ENCODE data around the gene TEX264. TPM values are rescaled to one million over a fixed set of nuclear protein-coding genes. Genes with fewer than 3 reads are reported as not detected.

TEX264 gene
- total RNA-seq, 2 experiments from 2014 or later = 49.3 to 49.8 TPM

- peaks cover 30% of the 10 kb centered on the region for H3K36me3 Mint-ChIP-seq
- H3K9me3 Mint-ChIP-seq = no peaks in the 10 kb centered on the region
- H3K4me3 Mint-ChIP-seq = no peak overlapping the region
- H3K4me1 Mint-ChIP-seq = peaks cover 58% of the 10 kb centered on the region
- POLR2A ChIA-PET = interaction anchor here (3.6 to 4.4 kb wide), 2 partner anchors 8 to 179 kb away, joined by 74 to 80 read pairs; partner anchors contain the start of genes DCAF1 and TEX264
- DNase-seq = no peak
- H3K27ac Mint-ChIP-seq = peak overlapping the region; percentile 65
- no peak for ATAC-seq (ENCODE audit: low read depth)
- no peaks in the 10 kb centered on the region for H3K27me3 Mint-ChIP-seq
Measured at GRCh38 chr3:51679318-51679717, 8.3 kb downstream of the TEX264 start.

GRCh38 chr3:51679777-51680176 lies 8.7 kb downstream of the TEX264 start:
- Mint-ChIP-seq H3K9me3 (no peaks in the 10 kb centered on the region), H3K36me3 (peaks cover 30% of the 10 kb centered on the region), H3K27me3 (no peaks in the 10 kb centered on the region), H3K4me1 (peaks cover 61% of the 10 kb centered on the region), H3K4me3 (no peak overlapping the region), H3K27ac (peak overlapping the region; percentile 65)
- no peak for ATAC-seq (ENCODE audit: low read depth)
- POLR2A ChIA-PET = interaction anchor here (3.6 to 4.4 kb wide), 2 partner anchors 8 to 179 kb away, joined by 74 to 80 read pairs; partner anchors contain the start of genes DCAF1 and TEX264
- no peak for DNase-seq

- Mint-ChIP-seq H3K9me3 (no peaks in the 10 kb centered on the region), H3K4me3 (no peak overlapping the region), H3K36me3 (peaks cover 30% of the 10 kb centered on the region), H3K4me1 (peaks cover 61% of the 10 kb centered on the region), H3K27me3 (no peaks in the 10 kb centered on the region), H3K27ac (peak overlapping the region; percentile 84)
- ATAC-seq (ENCODE audit: low read depth) = no peak
- POLR2A ChIA-PET = interaction anchor here (1.1 to 4.4 kb wide), 4 partner anchors 9 to 180 kb away, joined by 3 to 80 read pairs (median 40); partner anchors contain the start of genes DCAF1 and TEX264
- no peak for DNase-seq
Measured at GRCh38 chr3:51680196-51680595, 9.1 kb downstream of the TEX264 start.

GRCh38 chr3:51680663-51681230 lies 9.7 kb downstream of the TEX264 start:
- POLR2A ChIA-PET = interaction anchor here (0.7 to 4.4 kb wide), 9 partner anchors 9 to 295 kb away, joined by 3 to 80 read pairs (median 5); partner anchors contain the start of genes DCAF1 and TEX264
- peak overlapping the region; percentile 74 for H3K4me3 Mint-ChIP-seq

GRCh38 chr3:51681453-51681852 lies 10.4 kb downstream of the TEX264 start:
- Mint-ChIP-seq H3K9me3 (no peaks in the 10 kb centered on the region), H3K4me3 (peak overlapping the region; percentile 74), H3K27ac (peak overlapping the region; percentile 84), H3K27me3 (no peaks in the 10 kb centered on the region), H3K36me3 (peaks cover 31% of the 10 kb centered on the region), H3K4me1 (peaks cover 61% of the 10 kb centered on the region)
- POLR2A ChIA-PET = interaction anchor here (0.7 to 4.4 kb wide), 9 partner anchors 10 to 296 kb away, joined by 3 to 80 read pairs (median 5); partner anchors contain the start of genes DCAF1 and TEX264
- peak; percentile 44 for ATAC-seq (ENCODE audit: low read depth)
- peak; percentile 67 for DNase-seq

More at GRCh38 chr3:51680663-51681230, 9.7 kb downstream of the TEX264 start:
- no peaks in the 10 kb centered on the region for H3K9me3 Mint-ChIP-seq
- H3K27me3 Mint-ChIP-seq = no peaks in the 10 kb centered on the region
- no peak for DNase-seq
- H3K36me3 Mint-ChIP-seq = peaks cover 30% of the 10 kb centered on the region
- no peak for ATAC-seq (ENCODE audit: low read depth)
- H3K4me1 Mint-ChIP-seq = peaks cover 61% of the 10 kb centered on the region
- peak overlapping the region; percentile 84 for H3K27ac Mint-ChIP-seq

GRCh38 chr3:51682079-51682478 lies 11.0 kb downstream of the TEX264 start:
- Mint-ChIP-seq H3K36me3 (peaks cover 32% of the 10 kb centered on the region), H3K27me3 (no peaks in the 10 kb centered on the region), H3K4me3 (peak overlapping the region; percentile 74), H3K27ac (peak overlapping the region; percentile 84), H3K4me1 (peaks cover 65% of the 10 kb centered on the region), H3K9me3 (no peaks in the 10 kb centered on the region)
- DNase-seq (peak; percentile 59), ATAC-seq (ENCODE audit: low read depth) (peak; percentile 75)
- POLR2A ChIA-PET = interaction anchor here (1.1 to 4.4 kb wide), 5 partner anchors 10 to 296 kb away, joined by 3 to 80 read pairs (median 5); partner anchors contain the start of genes DCAF1 and TEX264

GRCh38 chr3:51682526-51682925 lies 11.5 kb downstream of the TEX264 start:
- peak overlapping the region; percentile 84 for H3K27ac Mint-ChIP-seq
- DNase-seq = no peak
- H3K36me3 Mint-ChIP-seq = peaks cover 35% of the 10 kb centered on the region
- ATAC-seq (ENCODE audit: low read depth) = no peak
- peak overlapping the region; percentile 74 for H3K4me3 Mint-ChIP-seq
- H3K9me3 Mint-ChIP-seq = no peaks in the 10 kb centered on the region
- H3K27me3 Mint-ChIP-seq = no peaks in the 10 kb centered on the region
- POLR2A ChIA-PET = interaction anchor here (1.5 to 4.4 kb wide), 3 partner anchors 11 to 297 kb away, joined by 5 to 80 read pairs (median 74); partner anchors contain the start of genes DCAF1 and TEX264
- H3K4me1 Mint-ChIP-seq = peaks cover 68% of the 10 kb centered on the region

- H3K27me3 Mint-ChIP-seq = no peaks in the 10 kb centered on the region
- no peak overlapping the region for H3K27ac Mint-ChIP-seq
- POLR2A ChIA-PET = interaction anchor here (0.6 to 1.4 kb wide), 4 partner anchors 8 to 294 kb away, joined by 4 to 6 read pairs (median 5); partner anchors contain the start of gene DCAF1
- H3K4me1 Mint-ChIP-seq = peaks cover 68% of the 10 kb centered on the region
- peaks cover 30% of the 10 kb centered on the region for H3K36me3 Mint-ChIP-seq
- no peak for DNase-seq
- no peak overlapping the region for H3K4me3 Mint-ChIP-seq
- no peaks in the 10 kb centered on the region for H3K9me3 Mint-ChIP-seq
- ATAC-seq (ENCODE audit: low read depth) = no peak
Measured at GRCh38 chr3:51683566-51683965, 12.5 kb downstream of the TEX264 start.

GRCh38 chr3:51684971-51685751 lies 14.1 kb downstream of the TEX264 start:
- Mint-ChIP-seq H3K27ac (peak overlapping the region; percentile 90), H3K9me3 (no peaks in the 10 kb centered on the region), H3K27me3 (no peaks in the 10 kb centered on the region), H3K36me3 (peaks cover 37% of the 10 kb centered on the region), H3K4me3 (peak overlapping the region; percentile 72), H3K4me1 (peaks cover 64% of the 10 kb centered on the region)
- ATAC-seq (ENCODE audit: low read depth) (no peak), DNase-seq (no peak)
- POLR2A ChIA-PET = interaction anchor here (0.6 to 2.1 kb wide), 5 partner anchors 15 to 300 kb away, joined by 4 to 17 read pairs (median 6); partner anchors contain the start of genes DCAF1 and MANF

- no peaks in the 10 kb centered on the region for H3K27me3 Mint-ChIP-seq
- peak overlapping the region; percentile 90 for H3K27ac Mint-ChIP-seq
- H3K36me3 Mint-ChIP-seq = peaks cover 35% of the 10 kb centered on the region
- ATAC-seq (ENCODE audit: low read depth) (no peak), DNase-seq (no peak)
- no peaks in the 10 kb centered on the region for H3K9me3 Mint-ChIP-seq
- peaks cover 59% of the 10 kb centered on the region for H3K4me1 Mint-ChIP-seq
- POLR2A ChIA-PET = interaction anchor here (0.6 to 2.1 kb wide), 9 partner anchors 9 to 301 kb away, joined by 3 to 17 read pairs (median 4); partner anchors contain the start of genes DCAF1 and MANF
- H3K4me3 Mint-ChIP-seq = peak overlapping the region; percentile 72
Measured at GRCh38 chr3:51686056-51686455, 15.0 kb downstream of the TEX264 start.

- Mint-ChIP-seq H3K4me1 (peaks cover 52% of the 10 kb centered on the region), H3K4me3 (peak overlapping the region; percentile 72), H3K36me3 (peaks cover 35% of the 10 kb centered on the region), H3K27me3 (no peaks in the 10 kb centered on the region), H3K9me3 (no peaks in the 10 kb centered on the region), H3K27ac (peak overlapping the region; percentile 90)
- DNase-seq = peak; percentile 80
- peak; percentile 81 for ATAC-seq (ENCODE audit: low read depth)
- POLR2A ChIA-PET = interaction anchor here (0.6 to 2.1 kb wide), 10 partner anchors 9 to 302 kb away, joined by 3 to 17 read pairs (median 4); partner anchors contain the start of genes DCAF1 and MANF
Measured at GRCh38 chr3:51686512-51687215, 15.6 kb downstream of the TEX264 start.

- Mint-ChIP-seq H3K27ac (peak overlapping the region; percentile 90), H3K9me3 (no peaks in the 10 kb centered on the region), H3K36me3 (peaks cover 33% of the 10 kb centered on the region), H3K27me3 (no peaks in the 10 kb centered on the region), H3K4me1 (peaks cover 45% of the 10 kb centered on the region), H3K4me3 (peak overlapping the region; percentile 72)
- ATAC-seq (ENCODE audit: low read depth) (no peak), DNase-seq (no peak)
- POLR2A ChIA-PET = interaction anchor here (1.0 to 2.1 kb wide), 3 partner anchors 47 to 296 kb away, joined by 3 to 17 read pairs (median 7); partner anchors contain the start of gene DCAF1
Measured at GRCh38 chr3:51687431-51688205, 16.6 kb downstream of the TEX264 start.

Measured in activated naive CD8-positive, alpha-beta T cell treated with anti-CD3 and anti-CD28 coated beads, Interleukin-2, amount 10 ng/mL, durations not matched to agents 7 days and 5 days (primary cell).